GM18868 (cell line): Measurements from ENCODE around the gene CMTM6.

Experiments
- ATAC-seq: cut with Tn5 transposase; IDR thresholded peaks from one replicate; pipeline ENCODE4 v1.9.1; 2021; ENCODE audit warnings: mild to moderate bottlenecking, moderate library complexity; ENCODE audit not compliant: unreplicated experiment

Gene CMTM6

DNA sequence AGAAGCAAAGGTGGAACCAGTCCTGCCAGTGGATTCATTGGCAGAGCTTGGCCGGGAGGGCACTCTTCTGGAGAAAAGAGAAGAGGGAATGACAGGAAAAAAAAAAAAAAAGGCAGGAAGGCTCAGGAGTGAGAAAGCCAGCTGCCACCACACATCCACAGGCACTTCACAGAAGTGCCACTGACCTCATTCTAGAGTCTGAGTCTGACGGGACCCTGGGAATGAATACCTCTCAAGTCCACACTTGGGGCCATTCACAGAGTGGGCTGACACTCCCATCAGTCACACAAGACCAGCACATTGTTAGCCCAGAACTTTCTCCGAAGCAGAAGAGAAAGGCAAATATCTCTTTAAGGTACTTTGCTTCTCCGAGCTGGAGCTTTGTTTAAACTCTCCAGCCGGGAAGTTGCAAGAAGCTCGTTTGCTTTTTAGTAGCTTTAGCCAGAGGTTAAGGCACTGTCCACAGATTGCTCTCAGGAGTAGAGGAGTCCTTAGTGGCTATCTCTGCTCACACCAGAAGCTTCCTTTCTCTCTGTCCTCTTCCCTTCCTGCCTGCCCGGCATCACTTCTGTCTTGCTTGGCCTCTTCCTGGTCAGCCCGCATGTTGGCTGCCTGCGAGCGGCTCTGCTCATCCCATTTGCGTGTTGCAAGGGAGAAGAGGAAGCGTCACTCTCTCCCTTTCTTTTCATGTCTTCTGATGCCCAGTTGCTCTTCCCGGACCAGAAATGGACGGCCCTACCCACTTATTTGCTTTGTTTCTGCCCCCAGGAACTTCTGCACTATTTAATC, 53.8 kb downstream of the CMTM6 start:
- no peak for ATAC-seq

DNA sequence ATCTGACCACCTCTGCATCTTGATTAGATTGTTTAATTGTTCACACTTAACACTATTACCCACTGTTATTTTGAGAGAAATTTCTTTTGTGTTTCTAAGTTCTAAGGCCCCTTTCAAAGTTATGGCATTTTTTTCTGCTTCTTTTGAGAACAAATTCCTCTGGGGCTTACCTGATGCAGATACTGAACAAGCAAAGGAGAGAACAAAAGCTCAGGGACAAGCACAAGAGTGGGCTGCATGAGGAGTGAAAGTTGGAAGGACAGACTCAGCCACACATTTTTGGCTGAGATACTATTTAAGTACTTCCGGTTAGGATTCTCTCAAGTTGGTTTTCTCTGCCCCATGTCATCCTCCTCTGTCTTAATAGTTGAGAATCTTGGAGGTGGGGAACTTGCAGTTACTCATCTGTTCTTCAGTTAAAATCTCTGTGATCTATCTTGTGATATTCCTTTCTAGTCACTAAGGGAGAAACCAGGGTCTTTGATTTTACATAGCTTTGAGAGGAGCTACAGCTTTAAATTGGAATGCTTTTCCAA, 54.7 kb downstream of the CMTM6 start:
- no peak for ATAC-seq

DNA sequence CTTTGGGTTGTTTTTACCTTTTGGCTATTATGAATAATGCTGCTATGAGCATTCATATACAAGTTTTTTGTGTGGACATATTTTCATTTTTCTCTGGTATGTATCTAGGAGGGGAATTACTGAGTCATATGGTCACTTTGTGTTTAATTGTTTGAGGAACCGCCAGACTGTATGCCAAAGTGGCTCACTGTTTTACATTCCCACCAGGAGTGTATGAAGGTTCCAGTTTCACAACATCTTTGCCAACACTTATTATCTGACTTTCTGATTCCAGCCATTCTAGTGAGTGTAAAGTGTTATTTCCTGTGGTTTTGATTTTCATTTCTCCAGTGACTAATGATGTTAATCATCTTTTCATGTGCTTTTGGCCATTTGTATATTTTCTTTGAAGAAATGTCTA, 59.2 kb downstream of the CMTM6 start:
- ATAC-seq, result no peak

DNA sequence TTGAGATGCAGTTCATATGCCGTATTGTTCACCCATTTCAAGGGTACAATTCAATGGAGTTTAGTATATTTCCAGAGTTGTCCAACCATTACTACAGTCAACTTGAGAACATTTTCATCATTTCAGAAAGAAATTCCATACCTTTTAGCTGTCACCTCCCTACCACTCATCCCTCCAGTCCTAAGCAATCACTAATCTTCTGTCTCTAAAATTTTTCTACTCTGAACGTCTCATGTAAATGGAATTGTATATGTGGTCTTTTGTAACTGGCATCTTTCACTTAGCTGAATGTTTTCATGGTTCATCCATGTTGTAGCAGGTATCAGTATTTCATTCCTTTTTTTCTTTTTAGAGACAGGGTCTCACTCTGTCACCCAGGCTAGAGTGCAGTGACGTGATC, 59.9 kb downstream of the CMTM6 start:
- ATAC-seq, result no peak

DNA sequence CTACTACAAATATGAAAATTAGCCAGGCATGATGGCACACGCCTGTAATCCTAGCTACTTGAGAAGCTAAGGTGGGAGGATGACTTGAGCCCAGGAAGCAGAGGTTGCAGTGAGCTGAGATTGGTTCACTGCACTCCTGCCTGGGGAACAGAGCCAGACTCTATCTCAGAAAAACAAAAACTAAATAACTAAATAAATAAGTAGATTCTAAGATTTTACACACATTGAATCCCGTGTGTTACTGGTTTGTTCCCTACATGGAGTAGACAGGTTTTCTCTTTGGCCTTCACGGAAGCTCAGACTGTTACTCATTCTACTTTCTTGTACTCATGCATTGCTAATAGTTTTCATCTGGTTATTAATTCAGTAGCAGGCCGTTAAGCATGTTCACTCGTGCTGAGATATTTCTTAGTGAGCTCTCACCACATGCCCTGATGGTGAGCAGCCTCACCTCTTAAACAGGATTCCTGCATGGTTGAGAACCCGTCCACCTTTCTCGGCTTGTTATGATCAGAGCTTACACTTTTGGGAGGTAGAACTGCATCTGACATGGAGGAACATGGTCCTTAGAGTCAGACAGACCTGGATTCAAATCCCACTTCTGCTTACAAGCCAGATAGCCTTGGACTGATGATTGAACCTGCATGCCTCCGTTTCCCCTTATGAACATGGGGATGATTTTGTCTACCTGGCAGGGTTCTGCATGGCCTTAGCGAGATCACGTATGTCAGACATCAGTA, 61.9 kb downstream of the CMTM6 start:
- no peak for ATAC-seq

DNA sequence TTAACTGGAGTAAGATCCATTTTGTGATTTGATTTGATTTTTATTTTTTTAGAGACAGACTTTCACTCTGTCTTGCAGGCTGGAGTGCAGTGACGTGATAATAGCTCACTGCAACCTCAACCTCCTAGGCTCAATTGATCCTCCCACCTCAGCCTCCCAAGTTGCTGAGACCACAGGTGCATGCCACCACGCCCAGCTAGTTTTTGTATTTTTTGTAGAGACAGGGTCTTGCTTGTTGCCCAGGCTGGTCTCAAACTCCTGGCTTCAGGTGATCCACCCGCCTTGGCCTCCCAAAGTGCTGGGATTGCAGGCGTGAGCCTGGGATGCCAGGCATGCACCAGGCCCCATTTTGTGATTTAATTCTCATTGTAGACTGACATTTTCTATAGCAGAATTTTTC, 63.2 kb downstream of the CMTM6 start:
- ATAC-seq, result peak; percentile 25

DNA sequence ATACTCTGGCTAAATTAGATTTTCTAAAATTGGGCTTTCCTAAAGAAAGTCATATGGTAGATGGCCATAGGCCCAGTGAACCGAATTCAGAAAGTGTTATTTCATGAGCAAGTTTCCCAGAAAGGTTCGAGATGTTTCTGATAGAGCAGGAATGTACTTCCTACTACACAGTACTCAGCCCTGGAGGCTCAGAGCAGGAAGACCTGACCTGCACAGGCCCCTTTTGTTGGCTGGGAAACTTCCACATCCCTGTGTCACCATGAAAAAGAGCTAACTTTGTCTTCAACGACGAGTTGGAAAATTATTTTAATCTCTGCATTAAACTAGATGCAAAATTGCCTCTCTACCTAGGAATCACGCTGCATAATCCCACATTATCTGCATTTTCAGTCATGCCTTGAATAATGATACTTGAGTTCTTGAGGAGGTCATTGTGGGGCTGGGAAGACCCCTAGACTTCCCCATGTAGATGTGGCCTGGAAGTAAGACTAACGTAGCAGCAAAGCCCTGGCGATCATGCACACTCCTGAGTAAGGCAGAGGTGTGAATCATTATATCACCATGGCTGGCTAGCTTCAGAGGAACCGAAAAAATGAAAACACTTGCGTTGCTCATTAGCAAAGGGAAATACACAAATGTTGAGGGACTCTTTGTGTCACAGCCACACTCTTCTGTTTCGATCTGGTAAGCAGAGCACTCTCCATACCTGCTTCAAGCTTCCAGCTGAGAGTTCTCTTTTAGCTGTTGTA, 63.9 kb downstream of the CMTM6 start:
- ATAC-seq, result peak; percentile 89

DNA sequence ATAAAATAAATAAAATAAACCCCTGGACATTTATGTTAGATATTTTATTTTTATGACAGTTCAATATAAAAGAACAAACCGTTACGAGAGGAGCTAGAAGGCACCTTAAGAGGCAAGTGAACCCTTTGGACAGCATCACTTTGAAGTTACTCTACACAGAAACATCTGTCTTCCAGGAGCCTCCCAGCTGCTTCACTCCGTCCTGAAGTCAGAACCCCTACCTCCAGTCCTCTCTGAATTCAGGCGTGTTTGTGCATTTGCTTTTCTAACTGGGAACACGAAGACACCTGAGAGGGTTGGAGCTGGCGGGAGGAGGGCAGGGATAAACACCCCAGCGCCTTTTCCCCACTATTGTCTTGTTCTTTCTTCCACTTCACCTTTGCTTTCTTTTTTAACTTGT, 64.8 kb downstream of the CMTM6 start:
- no peak for ATAC-seq

DNA sequence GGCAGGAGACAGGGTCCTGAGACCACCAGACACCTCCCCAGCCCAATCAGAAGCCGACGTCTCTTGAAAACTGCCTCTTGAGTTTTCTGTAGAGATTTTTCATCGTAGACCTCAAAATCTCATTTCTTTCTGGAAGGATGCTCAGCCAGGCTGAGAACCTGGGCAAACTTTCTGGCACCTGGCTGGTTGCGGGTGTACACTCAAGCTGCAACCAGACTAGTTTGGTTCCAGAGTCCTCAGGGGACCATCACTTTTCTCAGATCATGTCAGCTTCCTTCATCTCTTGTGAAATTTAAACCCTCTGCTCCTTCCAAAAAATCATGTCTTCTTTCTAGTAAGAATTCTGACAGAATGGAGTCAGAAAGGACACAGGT, 65.8 kb downstream of the CMTM6 start:
- ATAC-seq, result peak; percentile 37

DNA sequence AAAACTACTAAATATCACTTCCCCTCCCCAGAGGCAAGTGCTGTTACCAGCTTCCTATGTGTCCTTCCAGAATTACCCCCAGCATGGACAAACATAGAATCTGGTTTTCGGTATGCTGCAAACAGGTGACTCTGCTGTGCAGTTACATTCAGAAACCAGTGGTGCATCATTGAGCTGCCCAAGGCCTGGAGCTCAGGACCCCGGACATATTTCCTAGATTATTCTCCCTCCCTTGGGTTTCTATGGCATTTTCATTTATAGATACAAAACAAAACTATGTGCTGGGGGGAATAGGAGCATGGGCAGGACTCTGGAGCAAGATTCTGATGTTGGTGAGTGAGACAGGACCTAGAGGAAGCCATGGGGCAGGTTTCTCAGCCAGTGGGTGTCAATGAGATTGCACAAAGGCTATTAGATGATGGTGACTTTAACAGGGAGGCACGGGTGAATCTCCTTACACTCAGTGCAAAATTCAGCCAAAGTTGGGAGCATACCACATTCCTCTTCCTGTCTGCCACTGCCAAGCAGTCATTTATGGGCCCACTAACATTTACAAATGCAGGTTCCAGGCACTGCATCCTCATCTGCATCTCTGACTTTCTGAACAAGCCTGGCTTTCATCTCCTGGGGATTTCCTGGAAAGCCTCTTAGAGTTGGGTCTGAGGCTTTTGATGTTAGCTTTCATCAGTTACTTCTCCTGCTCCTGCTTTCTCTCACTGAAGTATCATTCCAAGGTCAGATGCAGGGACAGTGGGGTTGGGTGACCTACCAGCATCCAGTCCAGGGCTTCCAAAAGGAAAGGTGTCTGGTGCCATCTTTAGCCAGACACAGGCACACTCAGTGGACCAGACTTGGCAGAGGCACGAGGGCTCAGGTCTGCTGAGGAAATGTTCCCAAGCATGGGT, 66.5 kb downstream of the CMTM6 start:
- no peak for ATAC-seq

DNA sequence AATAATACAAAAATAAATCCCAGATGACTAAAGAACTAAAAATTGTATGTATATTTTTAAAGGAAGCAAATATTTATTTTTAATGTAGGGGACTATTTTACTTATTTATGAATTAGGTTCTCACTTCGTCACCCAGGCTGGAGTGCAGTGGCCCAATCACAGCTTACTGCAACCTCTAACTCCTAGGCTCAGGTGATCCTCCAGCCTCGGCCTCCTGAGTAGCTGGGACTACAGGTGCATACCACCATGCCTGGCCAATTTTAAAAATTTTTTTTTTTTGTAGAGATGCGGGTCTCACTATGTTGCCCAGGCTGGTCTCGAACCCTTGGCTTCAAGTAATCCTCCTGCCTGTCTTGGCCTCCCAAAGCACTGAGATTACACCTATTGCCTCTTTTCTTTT, 68.4 kb downstream of the CMTM6 start:
- no peak for ATAC-seq

DNA sequence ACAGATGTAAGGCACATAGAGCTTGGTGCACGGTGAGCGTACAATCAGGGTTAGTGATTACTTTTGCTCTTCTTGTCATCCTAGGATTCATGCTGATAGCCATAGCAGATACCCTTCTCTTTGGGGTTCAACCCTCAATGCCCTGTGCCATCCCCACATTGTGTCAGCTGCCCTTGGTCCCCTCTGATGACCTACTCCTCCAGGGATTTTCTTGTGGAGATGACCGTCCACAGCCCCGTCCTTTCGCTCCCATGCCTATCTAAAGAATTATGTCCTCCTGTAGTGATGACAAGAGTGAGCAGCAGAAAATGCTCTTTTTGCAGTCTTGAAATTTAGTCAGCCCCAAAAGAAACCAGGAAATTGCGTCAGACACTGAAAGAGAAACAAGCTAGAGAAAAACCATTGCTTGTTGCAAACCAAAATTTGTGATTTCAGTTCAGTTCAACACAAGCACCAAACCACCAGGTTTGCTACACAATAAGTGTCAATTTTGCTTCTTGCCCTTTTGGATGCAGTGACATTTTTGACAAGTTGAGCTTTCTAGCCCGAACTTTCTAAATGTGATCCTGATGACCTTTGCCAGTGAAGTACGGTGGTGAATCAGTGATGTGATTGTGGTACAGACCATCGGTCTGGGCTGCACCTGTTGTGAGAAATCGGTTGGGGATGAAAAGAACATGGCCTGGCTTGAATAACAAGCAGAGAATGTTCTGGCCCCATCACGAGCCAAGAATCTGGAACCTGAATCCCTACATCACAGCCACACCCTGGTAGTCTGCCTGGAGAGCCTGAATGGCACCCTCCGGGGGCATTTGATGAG, 69.7 kb downstream of the CMTM6 start:
- peak; percentile 23 for ATAC-seq

DNA sequence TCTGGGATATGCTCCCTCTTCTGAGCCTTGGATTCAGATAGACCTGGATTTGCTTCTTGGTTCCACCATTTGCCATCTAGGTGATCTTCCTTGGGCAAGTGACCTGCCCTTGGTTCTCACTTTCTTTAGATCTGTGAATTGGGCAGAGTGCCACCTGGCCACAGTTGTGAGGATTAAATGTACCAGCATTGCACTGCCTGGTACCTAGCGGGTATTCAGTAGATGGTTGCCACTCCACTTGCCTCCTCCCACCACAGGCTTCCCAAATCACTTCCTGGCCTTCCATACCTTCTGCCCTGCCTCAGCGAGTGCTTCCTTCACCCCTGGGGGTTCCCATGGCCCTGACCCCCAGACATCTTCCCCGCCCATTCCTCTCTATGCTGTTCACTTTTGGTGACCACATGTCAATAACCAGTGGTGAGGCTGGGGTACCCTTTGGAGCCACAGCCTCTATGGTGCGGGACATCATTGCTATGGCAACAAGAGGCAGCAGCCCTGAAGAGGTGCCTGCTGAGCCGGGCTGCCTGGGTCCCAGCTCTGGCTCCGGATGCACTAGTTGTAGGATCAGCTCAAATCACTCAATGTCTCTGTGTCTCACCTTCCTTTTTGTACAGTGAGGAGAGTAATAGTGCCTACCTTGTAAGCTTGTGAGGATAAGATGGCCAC, 70.5 kb downstream of the CMTM6 start:
- no peak for ATAC-seq

DNA sequence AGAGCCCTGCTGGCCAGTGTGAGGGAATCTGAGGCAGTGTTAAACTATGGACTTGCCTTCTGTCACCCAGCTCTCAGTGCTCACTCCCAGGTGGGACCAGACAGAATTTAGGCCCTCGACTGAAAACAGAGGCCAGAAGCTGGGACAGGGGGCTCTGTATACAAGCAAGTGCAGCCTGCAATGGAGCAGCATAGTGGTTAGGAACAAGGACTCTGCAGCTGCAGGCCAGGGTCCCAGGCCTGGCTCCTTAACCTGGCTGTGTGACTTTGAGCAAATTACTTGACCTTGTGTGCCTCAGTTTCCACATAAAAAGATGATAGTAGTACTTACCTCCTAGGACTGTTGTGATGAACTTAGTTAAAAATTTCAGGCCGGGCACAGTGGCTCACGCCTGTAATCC, 71.2 kb downstream of the CMTM6 start:
- ATAC-seq, result no peak
